ENCODE measurements around the gene CIC.

Gene CIC

DNA sequence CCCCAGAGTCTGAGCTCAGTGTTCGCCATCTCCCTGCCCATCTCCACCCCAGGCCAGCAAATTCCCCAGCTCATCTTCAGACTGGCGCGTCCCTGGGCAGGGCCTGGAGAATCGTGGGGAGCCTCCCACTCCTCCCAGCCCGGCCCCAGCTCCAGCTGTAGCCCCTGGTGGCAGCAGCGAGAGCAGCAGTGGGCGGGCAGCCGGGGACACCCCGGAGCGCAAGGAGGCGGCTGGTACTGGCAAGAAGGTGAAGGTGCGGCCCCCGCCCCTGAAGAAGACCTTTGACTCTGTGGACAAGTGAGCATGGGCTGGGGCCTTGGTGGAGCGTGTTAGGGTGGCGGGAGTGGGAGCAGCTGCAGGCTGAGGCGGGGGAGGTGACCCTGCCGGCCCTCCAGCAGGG, 24.5 kb downstream of the CIC start:
- no peak overlapping the region for H3K27ac ChIP-seq
- TF ChIP-seq ZFX (IDR thresholded peaks at IDR 0.05; ENCODE audit: borderline replicate concordance) (no peak), CTCF (IDR thresholded peaks at IDR 0.05) (no peak)

GRCh38 chr19:42293948-42294347, 24.9 kb downstream of the CIC start:
- H3K27ac ChIP-seq = no peak overlapping the region
- TF ChIP-seq ZFX (IDR thresholded peaks at IDR 0.05; ENCODE audit: borderline replicate concordance) (no peak), CTCF (IDR thresholded peaks at IDR 0.05) (no peak)

DNA sequence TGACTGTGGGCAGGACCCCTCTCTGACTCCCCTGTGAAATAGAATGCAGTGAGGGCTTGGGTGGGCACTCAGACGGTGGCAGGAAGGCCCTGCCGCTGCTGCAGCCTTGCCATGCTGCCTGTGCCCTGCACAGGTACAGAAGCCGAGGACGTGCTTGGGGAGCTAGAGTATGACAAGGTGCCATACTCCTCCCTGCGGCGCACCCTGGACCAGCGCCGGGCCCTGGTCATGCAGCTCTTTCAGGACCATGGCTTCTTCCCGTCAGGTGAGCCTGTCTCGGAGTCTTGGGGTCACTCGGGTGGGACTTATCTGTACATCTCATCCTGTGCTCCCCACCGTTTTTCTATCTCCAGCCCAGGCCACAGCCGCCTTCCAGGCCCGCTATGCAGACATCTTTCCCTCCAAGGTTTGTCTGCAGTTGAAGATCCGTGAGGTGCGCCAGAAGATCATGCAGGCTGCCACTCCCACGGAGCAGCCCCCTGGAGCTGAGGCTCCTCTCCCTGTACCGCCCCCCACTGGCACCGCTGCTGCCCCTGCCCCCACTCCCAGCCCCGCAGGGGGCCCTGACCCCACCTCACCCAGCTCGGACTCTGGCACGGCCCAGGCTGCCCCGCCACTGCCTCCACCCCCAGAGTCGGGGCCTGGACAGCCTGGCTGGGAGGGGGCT, 25.6 kb downstream of the CIC start:
- no peak for TF ChIP-seq CTCF (IDR thresholded peaks at IDR 0.05)
- TF ChIP-seq ZFX (IDR thresholded peaks at IDR 0.05; ENCODE audit: borderline replicate concordance) = no peak
- no peak overlapping the region; the same call in 1 of the 2 replicates for H3K27ac ChIP-seq

DNA sequence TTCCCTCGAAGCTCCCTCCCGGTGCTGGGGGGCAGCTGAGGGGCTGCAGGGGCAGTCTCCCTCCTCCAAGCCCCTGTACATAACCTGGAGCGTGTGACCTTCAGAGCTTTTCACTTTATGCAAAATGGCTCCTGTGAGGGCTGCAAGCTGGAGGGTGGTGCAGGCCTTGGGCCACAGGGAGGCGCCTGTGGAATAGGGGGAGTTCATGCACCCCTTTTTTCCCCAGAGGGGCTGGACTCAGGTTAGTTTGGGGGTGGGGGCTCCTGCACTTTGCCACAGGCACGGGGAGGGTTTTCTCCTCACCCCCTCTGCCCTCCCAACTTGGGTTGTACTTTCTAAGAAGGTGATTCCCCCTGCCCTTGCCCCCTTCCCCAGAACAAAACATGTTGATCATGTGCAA, 26.3 kb downstream of the CIC start:
- peak overlapping the region; percentile 52 for H3K27ac ChIP-seq
- TF ChIP-seq ZFX (IDR thresholded peaks at IDR 0.05; ENCODE audit: borderline replicate concordance) (no peak), CTCF (IDR thresholded peaks at IDR 0.05) (no peak)

- peak overlapping the region; percentile 52 for H3K27ac ChIP-seq
- peak; percentile 94 for TF ChIP-seq CTCF (IDR thresholded peaks at IDR 0.05)
- TF ChIP-seq ZFX (IDR thresholded peaks at IDR 0.05; ENCODE audit: borderline replicate concordance) = no peak
These were observed 26.9 kb downstream of the CIC start for GRCh38 chr19:42295831-42296525.

DNA sequence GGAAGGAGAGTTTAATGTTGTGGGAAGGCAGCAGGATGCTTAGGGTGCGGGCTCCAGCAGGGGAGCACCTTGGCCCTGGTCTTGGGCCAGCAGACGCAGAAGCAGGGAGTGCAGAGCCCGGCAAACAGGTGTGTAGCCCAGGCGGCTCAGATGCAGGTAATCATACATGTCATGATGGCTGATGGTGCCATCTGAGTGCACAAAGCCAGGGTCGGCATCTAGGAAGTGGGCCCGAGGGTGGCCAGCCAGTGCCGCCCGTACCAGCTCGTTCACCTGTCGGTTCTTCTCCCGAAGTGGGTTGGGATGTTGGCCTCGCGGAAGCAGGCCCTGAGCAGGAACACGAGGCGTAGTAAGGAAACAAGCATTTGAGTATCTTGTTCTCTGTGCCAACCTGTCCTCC, 28.0 kb downstream of the CIC start:
- no peak for TF ChIP-seq CTCF (IDR thresholded peaks at IDR 0.05)
- no peak for TF ChIP-seq ZFX (IDR thresholded peaks at IDR 0.05; ENCODE audit: borderline replicate concordance)
- peak overlapping the region; percentile 52 for H3K27ac ChIP-seq

DNA sequence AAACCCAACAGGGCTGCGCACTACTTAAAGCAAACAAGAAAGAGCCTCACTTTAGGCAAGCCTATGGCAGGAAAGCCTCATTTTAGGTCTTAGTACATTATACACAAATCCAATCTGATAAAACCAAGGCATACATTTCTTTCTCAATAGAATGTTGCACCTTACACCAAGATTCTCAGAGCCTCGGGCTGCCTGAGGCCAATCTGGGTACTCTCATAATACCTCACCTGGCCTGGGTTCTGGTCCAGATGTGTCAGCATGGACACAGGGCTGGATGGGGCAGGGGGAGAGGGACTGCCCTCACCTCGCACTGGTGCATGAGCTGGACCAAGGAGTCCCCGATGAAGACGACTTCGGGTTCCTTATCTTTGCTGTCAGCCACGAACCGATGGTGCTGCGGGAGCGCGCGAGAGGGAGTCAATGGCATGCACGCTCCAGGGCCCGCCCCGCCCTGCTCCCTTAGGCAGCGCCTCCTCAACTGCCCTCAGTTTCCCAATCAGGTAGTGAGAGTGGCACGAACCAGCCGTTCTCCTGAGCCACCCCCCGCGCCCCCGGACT, 32.7 kb downstream of the CIC start, which contains the start of gene PRR19:
Gene PRR19 (plus strand): TSS at position 487 of the 558 bp plus-strand sequence. CDS start 7,453 bp downstream, outside the sequence.
- no peak for TF ChIP-seq CTCF (IDR thresholded peaks at IDR 0.05)
- TF ChIP-seq ZFX (IDR thresholded peaks at IDR 0.05; ENCODE audit: borderline replicate concordance) = no peak
- peak within 1 kb of the TSS; percentile 95 for H3K27ac ChIP-seq
